ENCODE measurements around the gene SVIL. TPM values are rescaled to one million over a fixed set of nuclear protein-coding genes. Genes with fewer than 3 reads are reported as not detected.

The SVIL gene
- total RNA-seq, 2 experiments from 2014 or later = 0.47 to 1.5 TPM

- Histone ChIP-seq H2AFZ (ENCODE audit: low read length) (no peak overlapping the region), H3K9me2 (ENCODE audit: insufficient read depth, low read length) (no peaks in the 10 kb centered on the region), H3K4me2 (ENCODE audit: low read length) (no peak overlapping the region), H3K4me1 (ENCODE audit: insufficient read depth, low read length, poor library complexity, severe bottlenecking) (no peaks in the 10 kb centered on the region), H3K9me3 (ENCODE audit: low read length) (no peaks in the 10 kb centered on the region), H3K27ac (ENCODE audit: low read depth, low read length, poor library complexity, severe bottlenecking) (no peak overlapping the region), H3K79me2 (ENCODE audit: insufficient read depth, low read depth, low read length) (no peaks in the 10 kb centered on the region), H4K20me1 (ENCODE audit: insufficient read depth, low read length) (no peaks in the 10 kb centered on the region), H3K36me3 (ENCODE audit: insufficient read depth, low read length) (no peaks in the 10 kb centered on the region), H3K4me3 (ENCODE audit: low read depth, low read length, poor library complexity, severe bottlenecking) (no peak overlapping the region)
- ChIA-PET POLR2A (no interaction called here), CTCF (ENCODE audit: unreplicated experiment) (no interaction called here)
- BruUV-seq (replicated peaks) = no TSS peak
- TF ChIP-seq CTCF (conservative IDR thresholded peaks at IDR 0.05; ENCODE audit: low read length) (no peak), EZH2phosphoT487 (IDR thresholded peaks at IDR 0.05; ENCODE audit: borderline replicate concordance, low read depth, low read length) (no peak)
- no peak for DNase-seq (ENCODE audit: low spot score)
- intact Hi-C loops (cut with micrococcal nuclease; ENCODE audit: unreplicated experiment) = no loop called here
These were observed 25.1 kb downstream of the SVIL start for GRCh38 chr10:29609696-29610095.

GRCh38 chr10:29608476-29609301, 26.1 kb downstream of the SVIL start:
- CTCF ChIA-PET (ENCODE audit: unreplicated experiment) = no interaction called here
- DNase-seq (ENCODE audit: low spot score) = no peak
- Histone ChIP-seq H3K36me3 (ENCODE audit: insufficient read depth, low read length) (no peaks in the 10 kb centered on the region), H3K4me1 (ENCODE audit: insufficient read depth, low read length, poor library complexity, severe bottlenecking) (no peaks in the 10 kb centered on the region), H3K79me2 (ENCODE audit: insufficient read depth, low read depth, low read length) (no peaks in the 10 kb centered on the region), H2AFZ (ENCODE audit: low read length) (no peak overlapping the region), H3K4me2 (ENCODE audit: low read length) (no peak overlapping the region), H4K20me1 (ENCODE audit: insufficient read depth, low read length) (no peaks in the 10 kb centered on the region), H3K4me3 (ENCODE audit: low read depth, low read length, poor library complexity, severe bottlenecking) (no peak overlapping the region), H3K9me3 (ENCODE audit: low read length) (no peaks in the 10 kb centered on the region), H3K9me2 (ENCODE audit: insufficient read depth, low read length) (no peaks in the 10 kb centered on the region), H3K27ac (ENCODE audit: low read depth, low read length, poor library complexity, severe bottlenecking) (no peak overlapping the region)
- TF ChIP-seq CTCF (conservative IDR thresholded peaks at IDR 0.05; ENCODE audit: low read length) (no peak), EZH2phosphoT487 (IDR thresholded peaks at IDR 0.05; ENCODE audit: borderline replicate concordance, low read depth, low read length) (no peak)
- BruUV-seq (replicated peaks) = no TSS peak
- POLR2A ChIA-PET = no interaction called here
- intact Hi-C loops (cut with micrococcal nuclease; ENCODE audit: unreplicated experiment) = no loop called here

- Histone ChIP-seq H3K27ac (ENCODE audit: low read depth, low read length, poor library complexity, severe bottlenecking) (no peak overlapping the region), H3K79me2 (ENCODE audit: insufficient read depth, low read depth, low read length) (no peaks in the 10 kb centered on the region), H4K20me1 (ENCODE audit: insufficient read depth, low read length) (no peaks in the 10 kb centered on the region), H3K4me2 (ENCODE audit: low read length) (no peak overlapping the region), H2AFZ (ENCODE audit: low read length) (no peak overlapping the region), H3K4me1 (ENCODE audit: insufficient read depth, low read length, poor library complexity, severe bottlenecking) (no peaks in the 10 kb centered on the region), H3K4me3 (ENCODE audit: low read depth, low read length, poor library complexity, severe bottlenecking) (no peak overlapping the region), H3K9me3 (ENCODE audit: low read length) (no peaks in the 10 kb centered on the region), H3K36me3 (ENCODE audit: insufficient read depth, low read length) (no peaks in the 10 kb centered on the region), H3K9me2 (ENCODE audit: insufficient read depth, low read length) (no peaks in the 10 kb centered on the region)
- ChIA-PET CTCF (ENCODE audit: unreplicated experiment) (no interaction called here), POLR2A (no interaction called here)
- DNase-seq (ENCODE audit: low spot score) = no peak
- no TSS peak for BruUV-seq (replicated peaks)
- TF ChIP-seq CTCF (conservative IDR thresholded peaks at IDR 0.05; ENCODE audit: low read length) (no peak), EZH2phosphoT487 (IDR thresholded peaks at IDR 0.05; ENCODE audit: borderline replicate concordance, low read depth, low read length) (no peak)
- intact Hi-C loops (cut with micrococcal nuclease; ENCODE audit: unreplicated experiment) = no loop called here
These were observed 26.7 kb downstream of the SVIL start for GRCh38 chr10:29608062-29608461.
